A673 (cell line): ENCODE data around the gene PCBP3.

Experiments
- CTCF ChIP-seq: fragments of 300-800, 200-600 bp; sonication (generic); conservative IDR thresholded peaks from 2 replicates; pipeline ENCODE4 v1.5.1; 2017; ENCODE audit warnings: low read depth, mild to moderate bottlenecking, antibody characterized with exemption, low read length, moderate library complexity, mixed read lengths
- EZH2 ChIP-seq: fragments of 200-600 bp; sonication (generic); IDR thresholded peaks from 2 replicates; pipeline ENCODE4 v1.6.1; 2017; ENCODE audit warnings: borderline replicate concordance, low read depth, mild to moderate bottlenecking, mixed read lengths, antibody characterized with exemption, low read length; ENCODE audit not compliant: poor library complexity, severe bottlenecking

DNA sequence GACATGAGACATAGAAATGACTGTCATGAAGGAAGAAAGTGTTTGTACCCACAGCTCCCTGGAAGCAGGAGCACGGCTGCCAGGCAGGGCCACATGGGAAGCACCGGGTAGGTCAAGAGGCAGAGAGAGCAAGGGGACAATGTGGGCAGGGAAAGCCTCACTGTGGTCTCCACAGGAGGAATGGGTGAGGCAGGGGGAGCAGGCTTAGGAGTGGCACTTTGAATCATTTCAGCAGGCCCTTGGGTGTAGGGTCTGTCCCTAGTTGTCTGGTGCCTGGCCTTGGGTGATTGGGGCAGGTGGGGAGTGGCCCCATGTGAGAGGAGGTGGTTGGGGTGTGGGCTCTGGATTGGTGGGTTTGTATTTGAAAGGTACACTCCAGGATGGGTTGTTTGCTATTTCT lies 83.9 kb downstream of the PCBP3 start:
- TF ChIP-seq CTCF = no peak
- TF ChIP-seq EZH2 = no peak
